GM18861 (cell line): Measurements from ENCODE around the gene BRD1.

Experiments used
- ATAC-seq: cut with Tn5 transposase; IDR thresholded peaks from one replicate; pipeline ENCODE4 v1.9.1; 2021; ENCODE audit not compliant: unreplicated experiment

BRD1 gene

DNA sequence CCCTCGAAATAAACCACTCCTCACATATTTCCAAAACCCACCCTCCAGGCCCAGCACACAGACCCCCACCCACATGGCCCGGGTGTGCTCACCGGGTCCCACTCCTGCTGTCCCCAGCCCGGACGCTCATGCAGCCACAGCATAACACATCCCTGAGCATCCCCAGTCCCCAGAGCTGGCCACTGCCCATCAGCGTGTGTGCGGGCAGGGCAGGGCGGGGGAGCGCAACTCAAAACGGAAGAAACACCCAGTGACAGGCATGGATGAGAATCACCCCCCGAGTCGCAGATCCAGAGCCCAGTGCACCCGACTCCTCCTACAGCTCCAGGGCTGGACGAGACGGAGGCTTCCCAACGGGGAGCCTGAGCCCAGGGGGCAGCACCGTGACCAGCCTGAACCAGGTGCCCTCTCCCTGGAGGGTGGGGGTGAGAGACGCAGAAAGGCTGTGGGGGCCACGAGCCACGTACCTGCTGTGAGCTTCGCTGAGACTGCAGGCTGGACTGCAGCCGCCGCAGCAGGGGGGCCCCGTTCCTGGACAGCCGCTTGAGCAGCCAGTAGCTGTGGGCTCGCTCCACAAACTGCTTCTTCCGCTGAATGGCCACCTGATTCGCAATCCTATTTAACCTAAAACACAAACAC is 23.8 kb downstream of the BRD1 start:
- no peak for ATAC-seq

DNA sequence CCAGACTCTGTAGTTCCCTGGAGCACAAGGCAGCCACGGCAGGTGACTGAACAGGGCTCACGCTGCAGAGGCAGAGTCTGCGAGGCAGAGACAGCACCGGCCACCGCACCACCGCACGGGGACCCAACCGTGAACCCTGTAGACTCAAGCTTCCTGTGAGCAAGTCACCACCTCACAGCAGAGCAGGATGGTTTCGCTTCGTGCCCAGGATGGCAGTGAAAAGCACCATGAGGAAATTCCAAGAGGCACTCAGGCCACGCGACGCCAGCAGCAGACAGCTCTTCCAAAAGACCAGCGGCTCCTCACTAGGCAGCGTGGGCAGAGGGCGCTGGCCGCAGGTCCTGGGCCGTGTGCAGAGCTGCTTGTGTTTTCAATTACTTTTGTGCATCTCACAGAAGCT is 24.5 kb downstream of the BRD1 start:
- ATAC-seq: no peak

DNA sequence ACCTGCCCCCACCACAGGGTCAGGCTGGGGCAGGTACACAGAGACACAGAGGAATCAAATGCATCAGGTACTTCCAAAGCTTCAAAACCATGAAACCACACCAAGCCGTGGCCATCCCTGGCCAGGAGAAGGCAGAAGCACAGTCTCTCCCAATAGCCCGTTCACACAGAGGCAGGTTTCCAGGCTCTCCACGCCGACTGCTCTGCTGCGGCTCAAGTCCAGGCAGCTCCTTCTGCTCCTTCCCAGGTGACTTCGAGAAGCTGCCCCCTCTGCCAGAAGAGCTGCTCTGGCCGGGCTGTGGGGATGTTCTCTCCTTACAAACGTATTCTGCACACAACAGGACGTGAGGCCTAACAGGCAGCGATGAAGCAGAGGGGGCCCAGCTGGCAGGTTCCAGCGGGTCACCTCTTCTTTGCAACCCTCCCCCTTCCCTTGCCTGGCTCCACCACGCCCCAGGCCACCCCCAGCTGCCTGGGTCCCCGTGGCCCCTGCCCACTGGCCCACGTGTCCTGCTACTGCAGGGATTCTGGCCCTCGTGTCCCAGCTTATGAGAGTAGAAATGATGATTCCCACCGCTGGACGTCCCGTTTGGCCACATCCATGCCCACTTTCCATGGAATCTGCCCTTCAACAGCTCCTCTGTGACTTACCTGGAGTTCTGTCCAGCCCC is 26.1 kb downstream of the BRD1 start:
- ATAC-seq: no peak

DNA sequence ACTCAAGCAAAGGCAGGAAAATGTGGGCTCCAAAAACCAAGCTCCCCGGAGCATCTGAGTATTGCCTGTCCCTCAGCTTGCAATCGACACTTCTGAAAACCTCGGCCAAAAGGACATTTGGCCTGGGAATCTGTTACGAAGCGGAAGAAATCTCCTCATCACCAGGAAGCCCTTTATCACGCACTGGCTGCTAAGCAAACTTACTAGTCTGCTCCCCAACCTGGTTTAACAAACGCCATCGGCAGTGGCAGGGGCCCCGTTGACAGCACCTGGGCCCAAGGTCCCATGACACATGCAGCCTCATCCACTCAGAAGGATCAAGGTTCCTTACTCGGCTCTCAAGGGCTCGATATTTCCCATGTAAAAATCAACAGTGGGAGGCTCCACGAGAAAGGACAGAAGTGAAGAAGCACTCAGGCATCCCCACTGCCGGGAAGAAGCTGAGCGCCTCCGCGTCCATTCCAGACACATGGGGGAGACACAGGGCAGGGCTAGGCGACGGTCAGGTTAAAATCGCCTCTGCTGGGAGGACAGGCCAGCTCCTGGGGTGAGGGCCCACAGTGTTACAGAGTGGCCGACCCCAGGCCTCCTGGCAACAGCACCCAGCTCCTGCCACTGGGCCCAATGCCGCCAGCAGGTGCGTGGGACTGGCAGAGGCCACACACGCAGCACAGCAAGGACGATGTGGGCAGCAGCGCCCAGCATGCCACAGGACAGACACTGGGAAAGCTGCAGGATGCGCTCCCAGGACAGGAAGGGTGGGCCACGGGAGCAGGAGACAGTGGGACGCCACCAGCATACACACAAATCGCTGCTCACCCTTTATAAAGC is 27.1 kb downstream of the BRD1 start:
- ATAC-seq: no peak

DNA sequence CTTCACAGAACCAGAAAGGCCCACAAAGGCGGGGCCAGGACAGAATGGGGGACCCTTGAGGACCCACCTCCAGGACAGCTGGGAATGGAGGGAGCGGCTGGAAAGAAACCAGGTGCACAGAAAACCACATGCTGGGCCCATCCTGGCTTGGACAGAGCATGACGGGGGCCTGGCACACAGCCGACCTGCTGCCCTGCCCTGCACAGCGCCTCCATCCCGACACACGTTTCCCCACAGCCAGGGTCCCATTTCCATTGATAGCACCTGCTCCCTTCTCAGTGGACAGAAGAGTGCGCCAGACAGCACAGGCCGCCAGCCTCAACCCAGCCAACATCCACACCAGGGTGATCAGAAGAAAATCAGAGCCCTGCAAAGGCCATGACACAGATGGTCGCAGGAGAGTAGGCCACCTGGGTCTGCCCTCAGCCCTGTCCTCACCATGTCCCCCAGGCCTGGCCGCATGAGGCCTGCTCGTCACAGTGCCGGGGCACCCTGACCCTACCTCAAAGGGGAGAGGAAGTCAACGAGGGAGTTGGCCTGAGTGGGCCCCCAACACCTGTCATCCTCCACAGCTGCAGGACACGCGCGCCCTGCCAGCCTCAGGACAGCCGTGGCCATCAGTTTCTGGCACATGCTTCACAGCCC is 28.1 kb downstream of the BRD1 start:
- no peak for ATAC-seq

DNA sequence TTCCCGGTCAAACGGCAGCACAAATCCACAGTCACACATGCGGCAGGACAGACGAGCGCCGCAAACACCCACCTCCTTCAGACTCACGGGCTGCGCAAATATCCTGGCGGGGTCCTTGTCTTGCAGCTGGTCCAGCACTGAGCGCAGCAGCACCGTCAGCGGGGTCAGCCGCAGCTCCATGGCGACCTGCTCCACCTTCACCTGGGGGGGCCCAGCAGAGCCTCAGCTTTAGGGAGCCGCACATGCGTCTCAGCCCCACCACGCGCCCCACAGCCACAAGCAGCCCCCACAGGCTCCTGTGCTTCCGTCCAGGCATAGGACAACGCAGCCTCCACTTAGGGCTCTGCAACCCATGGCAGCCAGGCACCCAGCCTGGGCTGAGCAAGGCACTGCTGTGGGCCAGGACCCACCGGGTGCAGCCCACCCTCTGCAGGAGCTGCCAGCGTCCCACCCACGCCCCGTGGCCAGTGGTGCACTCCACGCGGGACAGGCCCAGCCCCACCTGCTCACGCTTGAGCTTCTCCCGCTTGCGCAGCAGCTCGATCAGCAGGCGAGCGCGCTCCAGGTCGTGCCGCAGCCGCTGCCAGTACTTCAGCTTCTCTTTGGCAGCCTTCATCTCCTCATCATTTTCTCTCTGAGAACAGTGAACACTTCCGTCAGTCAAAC is 29.1 kb downstream of the BRD1 start:
- ATAC-seq: no peak

DNA sequence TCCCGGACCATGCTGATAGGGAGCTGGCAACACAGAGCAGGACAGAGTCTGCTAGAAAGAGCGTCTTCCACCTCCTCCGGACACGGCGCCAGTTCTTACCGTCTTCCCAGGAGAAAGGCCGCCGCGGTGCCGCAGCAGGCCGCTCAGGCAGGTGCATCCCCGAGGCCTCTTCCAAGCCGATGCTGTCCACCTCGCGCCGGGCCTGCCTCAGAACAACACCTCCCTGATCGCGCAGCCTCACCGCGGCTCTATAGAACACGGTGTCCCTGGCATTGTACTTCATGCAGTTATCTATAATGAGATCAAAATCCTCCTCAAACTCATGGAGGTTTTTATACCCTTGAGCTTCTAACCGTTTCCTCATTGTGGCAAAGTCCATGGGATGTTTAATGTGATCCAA is 30.0 kb downstream of the BRD1 start:
- no peak for ATAC-seq

DNA sequence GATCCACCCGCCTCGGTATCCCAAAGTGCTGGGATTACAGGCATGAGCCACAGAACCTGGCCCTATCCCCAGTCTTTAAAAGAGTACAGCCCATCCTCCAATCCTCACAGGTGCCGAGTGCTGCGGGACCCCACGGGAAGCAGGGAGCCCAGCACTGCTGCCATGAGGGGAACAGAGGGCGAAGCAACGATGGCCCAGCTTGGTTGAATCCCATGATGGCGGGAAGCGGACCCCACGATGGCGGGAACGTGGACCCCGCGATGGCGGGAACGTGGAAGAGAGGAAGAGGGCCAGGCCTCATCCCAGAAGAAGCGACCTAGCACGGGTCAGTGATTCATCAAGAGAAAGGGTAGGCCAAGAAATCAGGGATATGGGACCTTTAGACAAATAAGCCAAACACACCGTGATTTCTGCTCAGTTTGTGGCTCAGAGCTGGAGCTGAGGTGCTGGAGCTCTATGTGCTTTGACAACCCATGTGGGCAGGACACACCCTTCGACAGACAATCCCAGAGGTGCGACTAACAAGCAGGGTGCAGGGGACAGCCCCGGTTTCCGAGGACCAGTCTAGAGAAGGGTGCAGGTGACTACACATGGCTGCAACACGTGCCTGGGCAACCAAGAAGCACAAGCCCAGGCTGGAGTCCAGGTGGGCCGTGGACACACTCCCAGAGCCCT is 30.9 kb downstream of the BRD1 start:
- ATAC-seq: no peak

DNA sequence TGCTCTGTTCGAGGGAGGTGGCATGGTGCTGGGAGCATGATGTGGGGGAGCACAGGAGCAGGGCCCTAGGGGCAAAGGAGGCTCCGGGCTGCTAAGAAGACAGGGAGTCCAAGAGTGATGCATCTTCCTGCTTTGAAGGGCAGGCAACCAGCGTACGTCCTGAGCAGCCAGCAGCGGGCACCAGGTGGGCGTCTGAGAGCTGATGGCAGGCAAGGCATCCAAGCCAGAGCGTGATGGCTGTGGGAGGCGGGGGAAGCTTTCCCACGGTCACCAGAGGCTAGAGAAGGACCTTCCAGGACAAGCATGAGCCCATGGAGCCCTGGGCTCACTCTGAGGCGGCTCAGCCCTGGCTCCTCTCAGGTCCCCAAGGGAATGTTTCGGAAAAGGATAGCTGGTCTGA is 32.2 kb downstream of the BRD1 start:
- ATAC-seq: no peak

DNA sequence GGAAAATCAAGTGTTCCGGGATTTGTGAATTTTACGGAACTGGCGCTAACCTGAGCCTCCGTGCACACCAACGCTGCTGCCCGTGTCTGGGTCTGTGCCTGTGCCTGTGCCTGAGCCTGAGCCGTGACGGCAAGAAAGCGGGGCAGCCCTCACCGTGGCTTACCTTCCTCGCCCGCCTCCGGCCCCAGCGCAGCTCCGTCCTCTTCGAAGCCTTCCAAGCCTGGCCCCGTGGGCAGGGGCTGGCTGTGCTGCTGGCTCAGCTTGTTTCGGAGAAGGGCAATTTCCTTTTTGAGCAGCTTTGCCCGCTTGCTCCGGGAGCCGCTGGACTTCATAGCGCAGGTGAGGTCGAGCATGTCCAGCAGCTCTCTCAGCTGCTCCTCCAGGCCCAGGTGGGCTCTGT is 33.8 kb downstream of the BRD1 start:
- no peak for ATAC-seq

DNA sequence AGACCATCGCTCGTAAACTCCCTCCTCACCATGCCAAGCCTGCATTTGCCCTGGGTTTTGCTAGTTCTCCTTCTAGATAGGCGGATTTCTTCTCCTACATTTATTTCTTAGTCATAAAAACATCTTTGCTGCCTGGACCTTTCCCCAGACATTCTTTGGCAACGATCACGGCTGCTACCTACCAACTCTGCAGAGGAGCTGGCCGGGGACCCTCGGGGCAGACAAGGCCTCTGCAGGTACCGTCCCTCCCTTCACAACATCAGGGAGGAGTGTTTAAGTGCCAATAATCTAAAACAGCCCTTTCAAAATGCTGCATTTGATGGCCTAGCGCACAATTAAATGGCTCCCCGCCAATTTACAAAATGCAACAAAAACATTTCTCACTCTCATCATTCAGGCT is 34.4 kb downstream of the BRD1 start:
- ATAC-seq: no peak

DNA sequence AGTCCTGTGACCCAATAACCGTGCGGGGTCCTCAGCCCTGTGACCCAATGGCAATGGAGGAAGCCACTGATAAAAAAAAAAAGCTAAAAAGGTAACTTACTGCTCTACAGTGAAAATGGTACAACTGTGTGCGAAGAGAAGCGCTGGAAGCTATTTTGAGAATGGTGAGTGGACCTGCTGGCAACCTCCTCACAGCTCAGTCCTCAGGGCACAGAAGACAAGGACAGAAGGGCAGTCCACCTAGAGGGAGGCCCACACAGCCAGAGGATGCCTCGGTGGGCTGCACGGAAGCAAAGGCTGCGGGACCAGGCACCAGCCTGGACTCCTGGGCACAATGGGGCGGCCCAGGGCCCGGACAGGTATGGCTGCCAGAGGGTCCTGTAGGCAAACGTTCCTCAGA is 35.6 kb downstream of the BRD1 start:
- no peak for ATAC-seq

DNA sequence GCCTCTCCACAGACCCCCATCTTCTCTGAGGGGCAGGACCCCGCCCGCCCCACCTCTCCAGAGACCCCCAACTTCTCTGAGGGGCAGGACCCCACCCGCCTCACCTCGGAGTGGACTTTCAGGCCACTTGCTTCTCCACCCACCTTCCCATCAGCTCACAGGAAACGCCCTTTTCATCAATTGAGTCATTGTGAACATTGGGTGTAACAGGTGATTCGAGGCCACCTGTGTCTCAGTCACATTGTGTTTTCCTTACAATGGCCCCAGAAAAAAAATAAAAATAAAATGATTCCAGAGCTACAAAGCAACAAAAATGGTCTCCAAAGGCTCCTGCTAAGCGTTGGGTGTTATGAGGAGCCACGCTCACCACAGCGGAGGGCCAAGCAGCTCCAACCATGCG is 36.0 kb downstream of the BRD1 start:
- ATAC-seq: no peak

DNA sequence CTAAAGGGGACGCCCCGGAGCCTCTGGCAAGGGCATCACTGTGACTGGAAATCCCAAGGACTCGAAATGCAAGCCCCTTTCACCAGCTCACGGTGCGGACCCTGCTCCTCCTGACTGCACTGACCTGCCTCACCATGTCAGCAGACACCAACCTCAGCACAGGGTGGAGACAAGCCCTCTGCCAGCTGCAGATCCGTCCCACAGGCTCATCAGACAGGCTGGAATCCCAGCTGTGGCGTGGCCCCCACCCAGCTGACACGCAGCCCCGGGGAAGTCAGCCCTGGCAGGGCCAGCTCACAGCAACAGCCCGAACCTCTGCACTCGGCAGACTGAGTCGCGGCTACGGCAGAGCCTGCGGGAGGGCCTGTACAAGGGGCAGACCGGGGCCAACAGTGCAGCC is 36.8 kb downstream of the BRD1 start:
- no peak for ATAC-seq

DNA sequence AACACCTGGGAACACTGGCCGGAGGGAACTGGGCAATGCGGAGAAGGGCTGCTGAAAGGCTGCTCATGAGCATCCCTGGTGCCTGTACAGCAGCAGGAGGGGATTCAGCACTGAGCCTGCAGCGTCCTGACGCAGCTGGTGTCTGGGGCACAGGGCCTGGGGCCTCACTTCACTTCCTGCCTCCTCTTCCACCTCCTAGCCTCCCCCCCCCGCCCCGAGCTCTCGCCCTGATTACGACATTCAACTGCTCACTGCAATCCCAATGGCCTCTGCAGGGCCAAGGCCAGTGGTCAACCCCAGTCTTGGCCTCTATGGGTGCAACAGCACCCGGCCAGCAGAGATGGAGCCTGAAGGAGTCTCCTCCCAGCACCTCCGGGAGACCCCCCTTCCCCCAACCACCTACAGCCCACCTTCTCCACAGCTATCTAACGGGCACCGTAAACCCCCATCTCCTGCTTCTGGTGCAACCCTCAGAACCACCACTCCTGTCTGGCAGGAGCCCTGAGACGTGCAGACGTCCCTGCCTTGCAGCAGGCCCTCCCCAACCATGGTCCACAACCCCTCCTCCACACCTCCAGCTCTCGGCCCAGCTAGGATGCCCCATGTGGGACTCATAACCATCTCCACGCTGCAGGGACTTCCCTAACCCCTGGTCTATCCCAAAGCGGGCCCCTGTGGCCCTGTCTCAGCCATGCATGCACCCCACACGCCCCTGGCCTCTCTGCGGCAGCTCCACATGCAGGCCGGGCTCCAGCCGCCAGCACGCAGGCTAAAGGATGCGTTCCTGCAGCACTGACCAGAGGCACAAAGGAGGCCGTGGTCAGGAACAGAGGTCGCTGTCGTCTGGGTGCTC is 38.2 kb downstream of the BRD1 start:
- no peak for ATAC-seq

DNA sequence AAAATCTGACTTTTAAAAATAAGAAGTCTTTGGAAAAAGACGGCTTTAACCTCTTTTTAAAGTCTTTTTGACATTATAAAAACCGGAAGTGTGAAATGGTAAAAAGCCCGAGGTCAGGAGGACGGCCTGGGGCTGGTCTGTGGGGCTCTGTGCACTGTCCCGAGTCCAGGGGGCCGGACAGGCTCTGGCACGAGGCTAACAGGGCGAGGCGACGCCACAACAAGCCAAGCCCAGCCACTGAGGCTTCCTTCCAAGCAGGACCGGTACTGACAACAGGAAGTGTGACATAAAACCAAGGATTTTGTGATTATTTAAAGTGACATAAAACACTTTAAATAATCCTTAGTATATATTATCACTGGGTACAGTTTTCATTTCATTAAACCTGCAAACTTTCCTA is 39.2 kb downstream of the BRD1 start:
- ATAC-seq: no peak

DNA sequence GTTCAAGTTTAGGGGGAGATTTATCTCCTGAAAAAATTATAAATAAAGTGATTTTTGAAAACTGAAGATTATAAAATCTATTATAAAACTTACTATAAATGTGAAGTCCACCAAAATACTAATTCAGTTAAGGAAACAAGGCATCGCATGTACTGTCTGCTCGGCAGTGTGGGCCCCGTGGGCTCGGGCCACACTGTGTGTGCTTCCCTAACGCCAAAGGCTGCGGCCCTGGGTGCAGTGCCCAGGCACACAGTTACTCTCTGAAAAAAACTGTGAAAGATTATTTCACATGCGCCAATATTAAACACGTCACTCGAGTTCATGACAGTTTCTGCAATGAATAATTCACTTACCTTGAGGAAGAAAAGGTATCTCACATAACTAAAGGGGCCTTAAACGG is 39.8 kb downstream of the BRD1 start:
- no peak for ATAC-seq

DNA sequence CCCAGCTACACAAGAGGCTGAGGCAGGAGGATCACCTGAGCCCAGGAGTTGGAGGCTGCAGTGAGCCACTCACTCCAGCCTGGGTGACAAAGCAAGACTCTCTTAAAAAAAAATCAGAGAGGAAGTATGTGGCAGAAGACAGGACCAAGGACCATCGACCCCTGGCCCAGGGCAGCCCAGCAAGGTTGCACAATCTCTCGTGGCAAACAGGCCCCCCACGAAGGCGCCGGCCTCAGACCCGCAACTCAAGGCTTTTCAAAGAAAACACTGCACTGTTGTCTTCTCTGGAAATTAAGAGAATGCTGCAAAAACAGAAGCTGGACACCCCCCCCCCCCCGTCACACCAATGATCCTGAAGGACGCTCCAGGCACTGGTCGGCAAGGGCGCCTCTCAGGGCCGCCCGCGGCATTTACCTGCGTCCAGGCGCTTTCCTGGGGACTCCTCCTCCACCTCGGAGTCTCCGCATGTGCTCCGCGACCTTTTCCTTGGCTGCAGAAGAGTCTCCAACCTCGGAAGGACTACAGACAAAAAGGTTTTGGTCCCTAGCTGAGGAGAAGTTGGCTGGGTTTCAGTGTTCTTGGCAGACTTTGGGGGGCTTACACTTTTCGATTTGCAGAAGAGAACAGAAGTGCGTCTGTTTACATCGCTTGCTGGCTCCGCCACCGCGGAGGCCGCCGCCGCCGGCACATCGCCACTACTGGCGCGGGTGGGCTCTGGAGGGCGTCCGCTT is 40.5 kb downstream of the BRD1 start:
- no peak for ATAC-seq

DNA sequence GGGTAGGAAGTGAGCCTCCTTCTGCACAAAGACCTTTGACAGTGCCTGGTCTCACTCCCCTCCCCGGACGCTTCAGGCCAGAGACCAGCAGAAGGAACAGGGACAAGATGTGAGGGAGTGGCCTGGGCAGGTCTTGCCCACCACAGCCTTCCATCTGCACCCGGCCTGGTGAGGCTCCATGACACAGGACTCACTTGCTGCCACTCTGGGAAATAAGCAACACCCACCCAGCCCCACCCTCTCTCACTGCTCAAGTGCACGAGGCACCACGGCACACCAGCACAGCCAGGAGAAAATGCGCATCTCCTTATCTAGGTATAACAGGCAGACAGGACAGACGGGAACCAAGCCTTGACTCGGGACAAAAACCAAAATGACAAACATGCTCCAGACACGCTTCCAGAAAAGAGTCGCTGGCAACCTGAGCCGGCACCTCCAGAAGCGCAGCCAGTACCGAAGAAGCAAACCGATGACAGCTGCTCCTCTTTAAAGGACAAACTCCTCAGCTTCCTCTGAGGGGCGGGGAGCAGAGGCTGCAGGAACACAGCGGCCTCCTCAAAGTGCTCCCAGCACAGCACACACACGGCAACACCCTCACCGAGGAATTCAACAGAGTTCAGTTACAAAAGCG is 41.7 kb downstream of the BRD1 start:
- ATAC-seq: no peak
